Measurements from ENCODE around the gene PLD2.
A peak's percentile ranks its signal among the peaks of the same experiment; 100 is the strongest.
"Not testable (repeated sequence)": the region's sequence is repeated elsewhere in the genome, so short reads cannot be mapped to it uniquely, and the experiment has no call there.

Gene PLD2

DNA sequence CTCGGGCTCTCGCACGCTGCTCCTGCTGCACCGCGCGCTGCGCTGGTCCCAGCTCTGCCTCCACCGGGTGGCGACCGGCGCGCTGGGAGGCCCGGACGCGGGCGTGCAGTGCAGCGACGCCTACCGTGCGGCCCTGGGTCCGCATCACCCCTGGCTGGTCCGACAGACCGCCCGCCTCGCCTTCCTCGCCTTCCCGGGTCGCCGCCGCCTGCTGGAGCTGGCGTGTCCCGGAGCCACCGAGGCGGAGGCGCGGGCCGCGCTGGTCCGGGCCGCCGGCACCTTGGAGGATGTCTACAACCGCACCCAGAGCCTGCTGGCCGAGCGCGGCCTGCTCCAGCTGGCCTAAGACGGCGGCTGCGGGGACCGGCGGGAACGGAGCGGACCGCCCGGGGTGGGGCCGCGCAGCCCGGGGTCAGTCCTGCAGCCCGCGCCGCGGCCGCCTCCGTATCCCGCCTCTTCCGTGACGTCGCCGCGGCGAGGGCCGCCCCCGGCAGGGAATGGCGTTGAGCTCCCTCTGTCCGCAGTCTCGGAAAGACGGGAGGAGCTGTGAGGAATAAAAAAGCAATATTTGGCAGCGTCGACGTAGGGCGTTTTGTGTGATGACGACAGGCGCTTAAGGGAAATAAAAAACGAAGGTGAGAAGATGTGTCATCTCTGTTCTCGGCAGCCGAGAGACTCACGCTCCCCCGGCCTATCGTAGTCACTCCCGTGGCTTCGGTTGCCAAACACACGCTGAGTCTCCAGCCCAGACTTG is 16.8 kb upstream of the PLD2 start:
- peak; percentile 88 for DNase-seq

DNA sequence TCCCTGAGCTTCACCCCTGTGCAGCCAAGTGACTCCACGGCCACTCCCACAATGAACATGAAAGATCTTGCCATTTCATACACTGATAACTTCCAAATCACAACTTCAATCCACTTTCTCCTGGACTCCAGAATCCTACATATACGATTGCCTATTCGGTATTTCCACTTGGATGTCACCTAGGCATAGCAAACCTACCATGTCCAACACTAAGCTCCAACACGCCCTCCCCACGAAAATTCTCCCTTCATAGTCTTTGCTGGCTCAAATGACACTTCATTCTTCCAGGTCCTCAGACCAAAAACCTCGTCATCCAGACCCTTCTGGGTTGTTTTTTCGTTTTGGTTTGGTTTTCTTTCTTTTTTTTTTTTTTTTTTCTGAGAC is 16.3 kb upstream of the PLD2 start:
- no peak for DNase-seq

DNA sequence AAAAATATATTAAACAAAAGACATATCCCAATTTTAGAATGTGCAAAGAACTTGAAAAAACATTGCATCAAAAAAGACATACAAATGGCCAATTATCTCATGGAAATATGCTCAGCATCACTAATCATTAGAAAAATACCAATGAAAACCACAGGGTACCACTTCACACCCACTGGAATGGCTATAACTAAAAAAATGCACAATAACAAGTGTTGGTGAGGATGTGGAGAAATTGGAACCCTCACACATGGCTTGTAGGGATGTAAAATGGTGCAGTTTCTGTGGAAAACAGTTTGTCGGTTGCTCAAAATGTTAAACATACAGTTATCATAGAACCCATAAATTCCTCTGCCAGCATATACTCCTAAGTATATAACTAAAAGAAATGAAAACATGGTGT is 11.8 kb upstream of the PLD2 start:
- no peak for DNase-seq

DNA sequence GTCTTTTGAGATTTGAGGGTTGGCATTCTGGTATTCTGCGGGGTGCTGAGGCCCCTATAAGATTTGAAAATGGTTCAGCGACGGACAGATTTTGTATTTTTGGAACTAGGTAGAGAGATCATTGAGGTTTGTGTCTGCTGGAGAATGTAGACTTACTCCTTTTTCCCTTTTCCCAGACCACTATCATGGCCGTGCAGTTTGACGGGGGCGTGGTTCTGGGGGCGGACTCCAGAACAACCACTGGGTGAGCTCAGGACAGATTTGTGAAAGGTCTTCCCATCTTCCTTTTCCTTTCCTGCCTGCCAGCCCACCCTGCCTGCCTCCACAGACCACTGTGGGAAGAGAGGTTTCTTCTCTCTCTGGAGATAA is 10.4 kb upstream of the PLD2 start:
- DNase-seq: peak; percentile 70

DNA sequence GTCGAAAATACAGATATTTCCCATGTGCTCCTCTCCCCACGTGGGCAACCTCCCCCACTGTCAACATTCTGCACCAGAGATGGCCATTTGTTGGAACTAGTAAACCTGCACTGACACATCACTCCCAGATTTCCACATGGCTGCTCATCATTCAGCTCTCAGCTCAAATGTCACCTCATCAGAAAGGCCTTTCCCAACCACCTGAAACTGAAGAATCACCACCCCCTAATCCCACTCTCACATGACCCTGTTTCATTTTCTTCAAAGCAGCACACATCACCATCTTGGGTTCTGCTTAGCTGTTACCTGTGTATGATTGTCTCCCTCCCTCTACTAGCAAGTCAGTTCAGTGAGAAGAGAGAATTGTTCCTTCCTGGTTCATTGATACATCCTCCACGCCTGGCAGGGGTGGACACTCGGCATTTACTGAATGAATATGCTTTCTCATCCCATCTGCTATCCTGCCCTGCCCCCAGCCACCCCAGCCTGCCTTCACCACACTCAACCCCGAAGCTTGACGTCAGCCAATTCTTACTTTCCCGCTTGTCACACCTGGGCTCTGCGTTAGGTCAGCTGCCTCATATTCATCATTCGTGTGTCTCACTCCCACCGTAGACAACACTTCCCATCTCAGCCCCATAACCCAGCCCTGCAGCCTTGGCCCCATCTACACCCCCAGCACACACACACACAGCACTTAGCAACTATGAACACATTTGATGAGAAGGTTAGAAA is 6.3 kb upstream of the PLD2 start:
- DNase-seq: no peak

DNA sequence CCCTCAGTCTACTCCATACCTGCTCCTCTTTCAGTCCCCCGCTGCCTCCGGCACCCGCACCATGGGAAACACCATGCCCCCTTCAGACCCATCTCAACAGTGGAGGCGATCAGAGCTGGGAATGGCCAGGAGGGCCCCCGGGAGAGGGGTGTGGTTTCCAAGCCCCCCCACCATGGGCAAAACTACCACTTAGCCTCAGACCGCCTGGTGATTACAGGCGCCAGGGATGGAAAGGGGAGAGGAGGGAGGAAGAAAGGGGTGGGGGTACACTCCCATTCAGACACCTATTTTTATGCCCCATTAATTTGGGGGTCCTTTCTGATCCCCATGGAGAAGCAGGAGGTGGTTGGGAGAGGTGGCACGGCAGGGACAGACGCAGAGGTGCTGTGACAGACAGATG is 4.7 kb upstream of the PLD2 start, which contains the start of gene C17orf114:
C17orf114 (minus strand) TSS at position 101 of the 400 bp plus-strand sequence.
- DNase-seq: no peak

DNA sequence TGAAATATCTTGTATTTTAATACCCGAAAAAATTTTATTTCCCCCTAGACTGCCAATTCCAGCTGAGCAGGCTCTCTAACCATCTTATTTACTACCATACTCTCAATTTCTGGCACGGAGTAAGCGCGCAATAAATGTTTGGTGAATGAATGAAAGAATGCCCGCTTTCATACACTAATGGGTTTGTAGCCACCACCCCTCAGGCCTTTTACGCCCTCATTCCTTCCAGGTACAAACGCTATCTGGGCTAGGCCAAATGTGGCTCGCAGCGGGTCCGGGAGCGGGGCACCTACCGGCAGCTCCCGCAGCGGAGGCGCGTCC is 536 bp upstream of the PLD2 start:
- DNase-seq: no peak

DNA sequence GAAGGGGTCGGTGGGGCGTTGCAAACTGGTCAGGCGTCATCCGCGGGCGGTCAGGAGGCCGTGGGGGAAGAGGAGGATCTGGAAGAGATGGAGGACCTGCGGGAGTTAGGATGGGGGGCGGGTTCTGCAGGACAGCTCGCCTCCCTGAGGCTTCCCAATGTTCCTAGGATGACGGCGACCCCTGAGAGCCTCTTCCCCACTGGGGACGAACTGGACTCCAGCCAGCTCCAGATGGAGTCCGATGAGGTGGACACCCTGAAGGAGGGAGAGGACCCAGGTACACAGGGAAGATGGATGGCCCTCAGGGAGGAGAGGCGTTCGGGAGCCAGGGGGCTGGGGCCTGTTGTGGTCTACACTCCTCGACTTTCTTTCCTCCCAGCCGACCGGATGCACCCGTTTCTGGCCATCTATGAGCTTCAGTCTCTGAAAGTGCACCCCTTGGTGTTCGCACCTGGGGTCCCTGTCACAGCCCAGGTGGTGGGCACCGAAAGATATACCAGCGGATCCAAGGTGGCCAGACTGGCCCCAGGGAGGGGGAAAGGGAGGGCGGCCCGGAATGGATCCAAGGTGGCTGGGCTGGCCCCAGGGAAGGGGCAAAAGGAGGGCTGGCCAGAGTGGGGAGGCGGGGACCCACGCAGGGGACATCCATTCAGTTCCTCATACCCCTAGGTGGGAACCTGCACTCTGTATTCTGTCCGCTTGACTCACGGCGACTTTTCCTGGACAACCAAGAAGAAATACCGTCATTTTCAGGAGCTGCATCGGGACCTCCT is 839 bp downstream of the PLD2 start:
- no peak for DNase-seq

DNA sequence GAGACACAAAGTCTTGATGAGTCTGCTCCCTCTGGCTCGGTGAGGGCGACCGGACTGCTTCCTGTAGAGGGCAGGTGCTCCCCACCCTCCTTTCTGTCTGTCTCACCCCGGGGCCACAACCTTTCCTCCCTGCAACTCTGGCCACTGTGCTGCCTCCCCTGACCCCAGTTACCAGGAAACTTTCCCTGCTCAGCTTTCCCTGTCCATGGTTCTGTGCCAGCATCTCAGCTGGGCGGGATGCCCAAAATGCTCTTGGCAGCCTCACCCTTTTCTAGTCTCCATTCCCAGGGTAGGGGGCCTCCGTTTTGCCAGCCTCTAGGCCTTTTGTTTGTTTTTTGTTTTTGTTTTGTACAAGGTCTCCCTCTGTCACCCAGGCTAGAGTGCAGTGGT is 1.4 kb downstream of the PLD2 start:
- DNase-seq: no peak

DNA sequence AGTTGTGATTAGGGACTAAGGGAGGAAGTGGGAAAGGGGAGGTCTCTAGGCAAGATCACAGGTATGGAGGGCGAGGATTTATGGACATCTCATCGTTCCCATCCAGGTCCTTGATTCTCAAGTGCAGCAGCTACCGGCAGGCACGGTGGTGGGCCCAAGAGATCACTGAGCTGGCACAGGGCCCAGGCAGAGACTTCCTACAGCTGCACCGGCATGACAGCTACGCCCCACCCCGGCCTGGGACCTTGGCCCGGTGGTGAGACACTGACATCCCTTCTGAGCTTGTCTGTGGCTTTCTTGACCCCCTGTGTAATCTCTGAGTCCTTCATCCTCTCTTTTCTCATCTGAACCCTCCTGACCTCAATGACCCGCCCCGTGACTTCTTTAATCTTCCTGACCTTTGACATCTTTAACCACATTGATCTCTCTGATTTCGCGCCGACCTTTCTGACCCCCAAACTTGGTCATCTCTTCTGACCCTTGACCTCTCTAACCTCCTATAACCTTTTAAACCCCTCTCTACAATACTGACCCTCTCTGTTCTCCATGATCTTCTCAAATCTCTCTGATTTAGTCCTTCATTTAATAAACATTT is 3.8 kb downstream of the PLD2 start:
- no peak for DNase-seq

DNA sequence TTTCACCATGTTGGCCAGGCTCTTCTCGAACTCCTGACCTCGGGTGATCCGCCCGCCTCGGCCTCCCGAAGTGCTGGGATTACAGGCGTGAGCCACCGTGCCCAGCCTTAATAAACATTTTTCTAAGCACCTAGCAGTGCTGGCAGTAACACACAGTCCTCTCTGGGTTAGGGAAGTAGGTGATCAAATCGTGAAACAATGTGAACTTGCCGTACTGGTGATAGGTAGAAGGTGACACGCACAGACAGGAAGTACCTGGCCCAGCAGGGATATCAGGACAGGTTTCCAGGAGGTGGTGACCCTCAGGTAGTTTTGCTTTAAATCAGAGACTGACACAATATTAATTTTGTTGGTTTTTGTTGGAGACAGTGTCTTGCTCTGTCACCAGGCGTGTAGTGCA is 4.5 kb downstream of the PLD2 start:
- DNase-seq: no peak

DNA sequence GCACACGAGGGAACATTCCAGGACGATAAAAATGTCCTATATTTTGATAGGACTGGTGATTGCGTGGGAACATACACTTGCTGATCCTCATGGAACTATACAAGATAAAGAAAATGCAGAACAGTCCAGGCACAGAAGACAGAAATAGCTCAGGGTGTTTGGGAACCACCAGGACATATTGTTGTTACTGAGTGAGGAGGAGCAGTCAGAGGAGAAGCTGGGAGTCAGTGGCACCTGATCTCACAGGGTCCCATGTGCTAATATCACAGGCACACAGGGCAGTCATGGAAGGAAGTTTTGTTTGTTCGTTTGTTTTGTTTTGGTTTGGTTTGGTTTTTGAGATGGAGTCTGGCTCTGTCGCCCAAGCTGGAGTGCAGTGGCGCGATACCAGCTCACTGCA is 5.7 kb downstream of the PLD2 start:
- no peak for DNase-seq

DNA sequence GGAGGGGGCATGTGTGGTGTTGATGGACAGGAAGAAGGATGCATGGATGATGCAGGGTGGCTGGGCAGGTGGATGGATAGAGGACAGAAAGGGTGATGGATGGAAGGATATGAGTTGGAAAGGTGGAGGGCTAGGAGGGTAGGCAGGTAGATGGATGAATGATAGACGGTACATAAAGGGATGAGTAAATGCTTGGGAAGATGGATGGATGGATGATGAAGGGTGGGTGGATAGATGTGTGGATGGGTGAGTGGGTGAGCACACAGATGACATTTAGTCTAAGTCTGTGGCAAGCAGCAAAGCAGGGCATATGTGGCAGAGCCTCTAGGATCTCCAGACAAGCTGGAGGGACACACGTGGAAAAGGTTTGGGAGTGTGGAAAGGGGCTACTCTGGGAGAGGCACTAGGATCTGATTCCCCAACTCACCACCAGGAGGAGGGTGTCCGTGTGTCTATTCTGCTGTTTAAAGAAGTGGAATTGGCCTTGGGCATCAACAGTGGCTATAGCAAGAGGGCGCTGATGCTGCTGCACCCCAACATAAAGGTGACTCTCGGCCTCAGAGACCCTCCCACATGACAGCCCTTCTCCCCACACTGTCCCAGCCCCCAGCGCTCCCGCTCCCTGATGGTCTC is 8.2 kb downstream of the PLD2 start:
- DNase-seq: no peak

DNA sequence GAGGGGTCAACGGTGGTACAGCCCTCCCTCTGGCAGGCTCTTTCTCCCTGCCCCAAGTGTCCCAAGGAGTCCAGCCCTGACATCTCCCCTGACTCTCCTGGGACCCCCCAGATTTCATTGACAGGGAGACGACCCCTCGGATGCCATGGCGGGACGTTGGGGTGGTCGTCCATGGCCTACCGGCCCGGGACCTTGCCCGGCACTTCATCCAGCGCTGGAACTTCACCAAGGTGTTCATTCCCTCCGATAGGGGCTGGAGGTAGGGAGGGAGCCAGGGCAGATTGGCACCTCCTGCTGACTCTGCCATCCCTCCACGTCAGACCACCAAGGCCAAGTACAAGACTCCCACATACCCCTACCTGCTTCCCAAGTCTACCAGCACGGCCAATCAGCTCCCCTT is 9.9 kb downstream of the PLD2 start:
- no peak for DNase-seq

DNA sequence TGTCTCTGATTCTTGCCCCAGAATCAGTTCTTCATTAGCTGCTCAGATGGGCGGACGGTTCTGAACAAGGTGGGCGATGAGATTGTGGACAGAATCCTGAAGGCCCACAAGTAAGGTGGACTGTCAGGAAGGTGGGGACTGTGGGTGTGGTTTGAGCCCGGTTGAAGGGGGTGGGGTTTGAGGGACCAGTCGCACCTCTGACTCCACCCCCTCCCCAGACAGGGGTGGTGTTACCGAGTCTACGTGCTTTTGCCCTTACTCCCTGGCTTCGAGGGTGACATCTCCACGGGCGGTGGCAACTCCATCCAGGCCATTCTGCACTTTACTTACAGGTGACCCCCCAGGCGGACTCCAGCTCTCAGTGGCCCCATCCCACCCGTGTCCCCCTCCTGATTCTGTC is 11.3 kb downstream of the PLD2 start:
- DNase-seq: no peak

DNA sequence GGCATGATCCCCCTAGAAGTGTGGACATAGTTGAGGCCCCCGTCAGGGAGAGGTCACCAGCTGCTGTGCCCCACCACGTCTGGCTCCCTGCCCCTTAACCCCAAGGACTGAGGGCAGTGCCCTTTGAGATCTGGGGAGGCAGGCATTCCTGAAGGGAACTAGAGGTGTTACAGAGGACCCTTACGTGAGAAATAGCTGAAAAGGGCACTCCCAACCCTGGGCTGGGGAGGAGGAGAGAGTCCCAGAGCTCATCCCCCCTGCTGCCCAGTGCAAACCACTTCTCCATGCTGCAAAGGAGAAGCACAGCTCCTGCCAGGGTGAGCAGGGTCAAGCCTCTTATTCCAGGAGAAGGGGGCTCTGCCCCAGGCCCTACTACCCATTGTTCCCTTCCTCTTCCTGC is 15.9 kb downstream of the PLD2 start:
- no peak for DNase-seq

DNA sequence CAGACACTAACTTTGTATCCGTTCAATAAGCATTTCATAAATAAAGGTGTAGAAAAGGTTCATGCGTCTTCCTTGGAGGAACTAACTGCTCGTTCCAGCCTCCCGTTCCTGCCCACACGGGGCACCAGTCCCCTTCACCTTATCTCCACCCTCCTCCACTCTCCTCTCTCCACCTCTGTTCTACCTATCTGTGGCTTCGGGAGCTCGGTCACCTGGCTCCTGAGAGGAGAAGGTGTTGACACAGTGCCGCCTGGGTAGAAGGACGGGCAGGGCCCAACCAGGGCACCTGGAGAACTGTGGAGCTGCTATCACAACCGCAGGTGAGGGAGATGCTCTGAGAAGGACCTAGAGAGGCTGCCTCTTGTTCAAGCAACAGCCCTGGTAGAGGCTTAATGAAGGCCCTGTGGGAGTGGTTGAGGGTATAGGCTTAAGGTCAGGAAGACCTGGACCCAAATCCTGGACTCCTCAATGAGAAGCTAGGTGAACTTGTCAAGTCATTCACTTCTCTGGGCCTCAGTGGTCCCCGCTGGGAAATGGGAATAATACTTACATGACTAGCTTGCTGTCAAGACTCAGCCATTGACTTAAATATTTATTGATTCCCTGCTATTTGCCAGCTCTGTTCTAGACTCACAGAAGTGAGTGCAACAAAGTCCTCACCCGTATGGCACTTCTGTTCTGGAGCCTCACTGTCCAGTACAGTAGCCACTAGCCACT is 16.6 kb downstream of the PLD2 start:
- no peak for DNase-seq

DNA sequence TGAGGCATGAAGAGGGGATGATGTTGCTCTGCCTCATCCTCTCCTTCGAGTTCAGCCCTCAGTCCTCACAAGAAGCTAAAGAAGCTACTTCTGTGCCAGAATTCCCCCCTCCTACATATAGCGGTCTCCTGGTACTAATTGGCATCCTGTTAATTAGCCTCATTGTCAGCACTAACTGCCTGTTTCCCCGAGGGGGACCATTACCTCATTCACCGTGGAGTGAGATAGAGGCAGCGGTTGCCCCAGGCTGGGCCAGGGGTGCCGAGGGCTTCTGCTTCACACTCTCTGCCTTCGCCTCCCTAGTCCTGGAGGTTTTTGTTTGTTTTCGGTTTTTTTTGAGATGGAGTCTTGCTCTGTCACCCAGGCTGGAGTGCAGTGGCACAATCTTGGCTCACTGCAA is 20.4 kb downstream of the PLD2 start:
- no peak for DNase-seq

DNA sequence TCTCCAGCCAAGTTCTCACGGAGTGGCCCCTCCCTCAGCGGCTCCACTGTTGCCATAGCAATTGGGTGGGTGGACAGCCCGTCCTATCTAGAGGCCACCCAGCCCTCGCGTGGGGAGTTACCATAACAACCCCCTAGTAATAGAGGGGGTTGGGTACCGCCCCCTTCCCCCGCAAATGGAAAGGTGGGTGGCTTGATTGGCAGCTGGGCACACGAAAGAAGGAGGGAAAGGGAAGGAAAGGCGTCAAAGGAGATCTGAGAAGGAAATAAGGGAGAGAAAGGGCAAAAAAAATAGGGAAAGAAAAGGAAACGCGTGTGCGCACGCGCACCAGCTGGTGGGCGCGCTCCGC is 25.9 kb downstream of the PLD2 start:
- not testable (repeated sequence) for DNase-seq

DNA sequence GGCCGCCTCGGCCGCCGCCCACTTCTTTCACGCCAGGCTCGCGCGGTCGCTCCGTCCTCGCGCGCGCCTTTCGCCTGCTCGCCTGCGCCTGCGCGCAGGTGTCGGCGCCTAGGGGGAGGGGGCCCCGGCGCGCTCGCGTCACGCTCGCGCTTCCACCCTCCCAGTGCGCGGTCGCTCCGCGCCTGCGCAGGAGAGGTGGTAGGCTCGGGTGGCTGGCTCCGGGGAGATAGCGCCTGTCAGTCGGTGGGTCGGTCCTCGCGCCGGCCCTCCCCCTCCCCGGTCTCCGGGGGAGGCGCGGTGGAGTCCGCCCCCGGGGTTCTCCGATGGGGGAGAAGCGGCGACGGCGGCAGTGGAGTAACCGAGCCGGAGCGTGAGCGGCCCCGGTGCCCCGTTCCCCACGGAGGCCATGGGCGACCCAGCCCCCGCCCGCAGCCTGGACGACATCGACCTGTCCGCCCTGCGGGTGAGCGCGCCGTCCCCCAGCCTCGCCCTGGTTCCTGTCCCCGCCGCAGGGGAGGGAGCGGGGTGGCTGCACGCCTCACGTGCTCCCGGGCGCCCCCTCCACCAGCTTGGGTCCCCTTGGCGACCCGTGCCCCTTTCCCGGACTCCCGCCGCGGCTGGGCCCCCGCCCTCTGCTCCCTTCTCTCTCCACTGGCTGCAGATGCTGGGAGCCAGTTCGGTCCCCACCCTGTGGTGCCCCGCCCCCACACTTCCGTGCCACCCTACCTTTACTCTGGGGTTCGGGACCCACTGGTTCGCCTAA is 26.4 kb downstream of the PLD2 start, which contains the start of gene MINK1:
MINK1 (plus strand) TSS at position 163 of the 763 bp plus-strand sequence; CDS start at position 407, 244 bp downstream.
- DNase-seq: peak; percentile 90

DNA sequence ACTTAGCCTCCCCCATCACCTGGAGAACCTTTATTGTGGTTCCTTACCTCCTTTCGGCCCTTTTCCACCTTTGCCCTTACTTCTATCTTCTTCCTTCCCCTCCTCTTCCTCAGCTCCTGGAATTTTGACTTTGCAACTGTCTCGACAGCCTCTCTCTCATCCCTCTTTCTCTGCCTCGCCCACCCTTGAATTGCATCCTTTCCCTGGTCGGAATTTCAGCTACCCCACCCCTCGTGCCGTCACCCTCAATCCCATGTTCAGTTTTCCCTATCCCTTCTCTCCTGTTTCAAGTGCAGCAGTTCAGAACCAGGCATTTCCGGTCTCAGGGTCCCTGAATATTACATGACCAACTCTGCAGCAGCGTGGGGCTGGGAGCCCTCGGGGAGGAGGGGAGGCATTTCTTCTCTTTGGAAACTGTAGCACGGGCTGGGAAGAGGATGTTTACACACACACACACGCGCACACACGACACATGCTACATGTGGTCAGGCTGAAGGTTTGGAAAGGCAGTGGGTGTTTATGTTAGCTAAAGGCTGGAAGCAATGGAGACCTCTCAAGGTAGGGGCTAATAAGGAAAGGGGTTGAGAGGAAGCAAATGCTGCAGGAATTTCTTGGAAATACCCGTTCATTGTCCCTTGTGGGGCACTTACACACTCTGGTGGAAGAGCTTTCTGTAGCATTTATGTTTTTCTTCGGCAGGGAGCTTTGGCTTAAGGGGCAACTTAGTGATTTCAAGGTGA is 27.2 kb downstream of the PLD2 start:
- peak; percentile 14 for DNase-seq

All from stimulated activated CD4-positive, alpha-beta T cell treated with anti-CD3 and anti-CD28 coated beads, Interleukin-15, amount 100 ng/mL, for 24 hours (primary cell).